SK-N-SH (cell line): ENCODE data around the gene TMEM147.

Source experiments
- CTCF ChIP-seq: fragments of 200-600 bp; sonication (generic); IDR thresholded peaks from 2 replicates; pipeline ENCODE4 v1.6.1; 2017; ENCODE audit warnings: antibody characterized with exemption, mild to moderate bottlenecking, moderate library complexity
- MXI1 ChIP-seq: IDR thresholded peaks from 2 replicates; pipeline ENCODE4 v1.6.1; 2012; ENCODE audit warnings: mild to moderate bottlenecking, low read depth, low read length, improper control_type of control experiment
- TF ChIP-seq, protein P1 (sequence below): IDR thresholded peaks from 2 replicates; pipeline ENCODE4 v1.6.1; 2012; ENCODE audit warnings: mild to moderate bottlenecking, low read depth, low read length, moderate library complexity

DNA sequence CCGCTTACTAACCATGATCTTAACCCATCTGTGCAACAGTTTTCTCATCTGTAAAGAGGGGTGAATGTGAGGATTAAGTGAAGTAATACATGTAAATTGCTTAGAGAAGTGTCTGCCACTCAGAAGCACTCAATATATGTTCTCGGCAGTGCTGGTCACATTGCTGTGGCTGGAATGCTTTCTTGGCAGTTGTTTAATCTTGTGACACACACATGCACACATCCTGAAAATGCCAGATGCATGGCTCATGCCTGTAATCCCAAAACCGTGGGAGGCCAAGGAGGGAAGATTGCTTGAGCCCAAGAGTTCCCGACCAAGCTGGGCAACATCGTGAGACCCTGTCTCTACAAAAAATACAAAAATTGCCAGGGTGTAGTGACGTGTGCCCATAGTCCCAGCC lies 27.1 kb upstream of the TMEM147 start:
- TF ChIP-seq CTCF (no peak), MXI1 (no peak)
- TF ChIP-seq, protein P1, sequence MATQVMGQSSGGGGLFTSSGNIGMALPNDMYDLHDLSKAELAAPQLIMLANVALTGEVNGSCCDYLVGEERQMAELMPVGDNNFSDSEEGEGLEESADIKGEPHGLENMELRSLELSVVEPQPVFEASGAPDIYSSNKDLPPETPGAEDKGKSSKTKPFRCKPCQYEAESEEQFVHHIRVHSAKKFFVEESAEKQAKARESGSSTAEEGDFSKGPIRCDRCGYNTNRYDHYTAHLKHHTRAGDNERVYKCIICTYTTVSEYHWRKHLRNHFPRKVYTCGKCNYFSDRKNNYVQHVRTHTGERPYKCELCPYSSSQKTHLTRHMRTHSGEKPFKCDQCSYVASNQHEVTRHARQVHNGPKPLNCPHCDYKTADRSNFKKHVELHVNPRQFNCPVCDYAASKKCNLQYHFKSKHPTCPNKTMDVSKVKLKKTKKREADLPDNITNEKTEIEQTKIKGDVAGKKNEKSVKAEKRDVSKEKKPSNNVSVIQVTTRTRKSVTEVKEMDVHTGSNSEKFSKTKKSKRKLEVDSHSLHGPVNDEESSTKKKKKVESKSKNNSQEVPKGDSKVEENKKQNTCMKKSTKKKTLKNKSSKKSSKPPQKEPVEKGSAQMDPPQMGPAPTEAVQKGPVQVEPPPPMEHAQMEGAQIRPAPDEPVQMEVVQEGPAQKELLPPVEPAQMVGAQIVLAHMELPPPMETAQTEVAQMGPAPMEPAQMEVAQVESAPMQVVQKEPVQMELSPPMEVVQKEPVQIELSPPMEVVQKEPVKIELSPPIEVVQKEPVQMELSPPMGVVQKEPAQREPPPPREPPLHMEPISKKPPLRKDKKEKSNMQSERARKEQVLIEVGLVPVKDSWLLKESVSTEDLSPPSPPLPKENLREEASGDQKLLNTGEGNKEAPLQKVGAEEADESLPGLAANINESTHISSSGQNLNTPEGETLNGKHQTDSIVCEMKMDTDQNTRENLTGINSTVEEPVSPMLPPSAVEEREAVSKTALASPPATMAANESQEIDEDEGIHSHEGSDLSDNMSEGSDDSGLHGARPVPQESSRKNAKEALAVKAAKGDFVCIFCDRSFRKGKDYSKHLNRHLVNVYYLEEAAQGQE: no peak
